UCSD-AML1 (cell line): ENCODE data around the gene ADGRF3.
"Not testable (repeated sequence)": the region's sequence is repeated elsewhere in the genome, so short reads cannot be mapped to it uniquely, and the experiment has no call there.

Source experiments
- DNase-seq: peaks from one replicate; lab custom pipeline; 2025; ENCODE audit not compliant: unreplicated experiment; lab: John Stamatoyannopoulos, UW

The ADGRF3 gene

DNA sequence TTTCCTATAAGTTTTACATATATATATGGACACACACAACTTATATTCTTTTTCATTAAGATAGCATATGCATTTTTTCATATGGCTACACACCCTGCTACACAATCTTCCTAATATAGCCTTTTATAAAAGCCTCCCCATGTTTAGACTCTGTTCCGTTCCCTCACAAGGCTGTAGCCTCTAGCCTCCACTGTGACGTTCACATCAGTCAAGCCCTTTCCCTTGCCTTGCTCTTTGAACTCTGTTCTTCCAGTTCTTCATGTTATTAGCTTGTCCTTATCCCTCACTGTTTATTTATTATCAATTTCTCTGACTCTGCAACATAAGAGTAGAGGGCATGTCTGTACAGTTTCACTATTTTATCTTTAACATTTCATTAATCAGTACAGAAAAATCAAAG, 63.0 kb downstream of the ADGRF3 start:
- no peak for DNase-seq

DNA sequence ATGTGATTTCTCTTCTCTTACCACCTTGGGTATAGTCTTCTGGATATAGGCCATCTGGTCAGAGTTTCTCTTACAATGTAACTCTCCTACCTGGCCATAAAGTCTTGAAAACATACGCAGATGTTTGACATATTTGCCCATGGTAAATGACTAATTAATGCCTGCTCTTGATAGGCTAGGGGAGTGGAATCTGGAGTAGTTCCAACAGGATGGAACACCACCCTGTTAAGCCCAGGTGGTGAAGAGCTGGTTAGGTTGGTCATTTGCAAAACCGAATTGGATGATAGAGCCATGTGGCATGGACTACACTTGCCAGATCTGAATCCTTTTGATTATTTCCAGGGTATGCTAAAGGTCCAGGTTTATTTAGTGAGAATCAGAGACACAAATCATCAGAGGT, 65.4 kb downstream of the ADGRF3 start:
- no peak for DNase-seq

DNA sequence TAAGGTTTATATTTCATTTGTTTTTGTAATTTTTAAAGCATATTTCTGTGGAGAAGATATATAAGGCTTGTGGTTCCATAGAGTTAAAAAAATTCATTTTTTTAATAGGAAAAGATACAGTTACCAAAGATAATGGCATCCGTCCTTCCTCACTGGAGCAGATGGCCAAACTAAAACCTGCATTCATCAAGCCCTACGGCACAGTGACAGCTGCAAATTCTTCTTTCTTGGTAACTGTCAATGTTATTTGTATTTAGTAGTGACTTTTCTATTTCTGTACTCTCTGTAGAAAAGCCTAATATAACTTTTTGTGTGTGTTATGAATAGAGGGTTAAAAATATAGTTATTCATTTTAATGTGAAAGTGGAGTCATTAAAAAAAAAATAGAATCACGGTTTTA, 66.7 kb downstream of the ADGRF3 start:
- DNase-seq, result no peak

DNA sequence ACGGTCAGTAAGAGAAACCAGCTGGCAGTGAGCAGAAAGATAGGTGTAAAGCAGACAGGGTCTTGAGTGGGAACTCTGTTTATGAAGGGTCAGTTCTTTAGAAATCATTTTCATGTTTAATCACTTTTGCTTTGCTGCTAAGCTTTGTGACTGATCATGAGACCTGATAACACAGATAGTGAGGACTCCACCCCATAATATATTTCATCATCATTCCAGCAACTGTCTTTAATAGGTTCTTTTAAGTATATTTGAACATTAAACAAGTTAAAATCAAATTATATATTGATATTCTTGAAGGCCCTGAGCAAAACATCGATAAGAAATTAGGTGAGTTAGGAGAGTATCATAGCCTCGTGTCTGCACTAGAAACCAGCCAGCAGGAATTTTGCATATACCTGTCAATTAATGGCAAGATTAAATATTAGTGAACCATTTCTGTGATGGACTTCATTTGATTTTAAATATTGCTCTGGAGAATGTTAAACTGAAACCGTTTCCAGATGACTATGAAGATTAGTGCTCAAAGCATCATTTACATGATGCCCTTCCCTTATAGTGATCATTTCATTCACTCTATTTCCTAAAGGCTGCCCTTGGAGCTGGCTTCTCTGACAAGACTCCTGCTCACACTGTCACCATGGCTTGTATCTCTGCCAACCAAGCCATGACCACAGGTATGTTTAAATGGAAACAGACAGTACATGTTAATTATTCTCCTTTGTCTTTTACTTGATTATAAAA, 69.9 kb downstream of the ADGRF3 start:
- DNase-seq, result no peak

DNA sequence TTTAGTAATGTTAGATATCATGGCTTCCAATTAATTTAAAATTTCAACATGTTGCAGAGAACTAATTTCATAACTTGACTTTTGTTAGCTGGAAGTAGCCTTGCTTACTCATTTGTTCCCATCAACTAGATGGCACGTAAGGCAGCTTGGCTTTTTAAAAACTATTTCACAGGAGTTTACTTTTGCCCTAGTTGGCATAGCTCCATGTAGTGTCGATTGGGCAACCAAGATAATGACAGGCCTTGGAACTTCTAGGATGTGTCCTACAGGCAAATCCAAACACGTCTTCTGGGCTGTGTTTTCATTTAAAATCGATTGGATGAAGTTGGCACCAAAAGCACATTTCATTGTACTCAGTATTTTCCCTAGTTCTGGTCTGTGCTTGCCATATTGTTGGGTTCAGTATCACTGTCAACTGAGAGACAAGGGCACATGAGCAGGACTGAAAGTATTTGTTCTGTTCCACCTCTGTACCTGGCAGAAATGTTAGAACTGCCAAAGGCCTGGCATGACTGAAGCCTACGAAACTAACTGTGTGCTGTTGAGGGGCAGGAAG, 72.5 kb downstream of the ADGRF3 start:
- DNase-seq, result no peak

DNA sequence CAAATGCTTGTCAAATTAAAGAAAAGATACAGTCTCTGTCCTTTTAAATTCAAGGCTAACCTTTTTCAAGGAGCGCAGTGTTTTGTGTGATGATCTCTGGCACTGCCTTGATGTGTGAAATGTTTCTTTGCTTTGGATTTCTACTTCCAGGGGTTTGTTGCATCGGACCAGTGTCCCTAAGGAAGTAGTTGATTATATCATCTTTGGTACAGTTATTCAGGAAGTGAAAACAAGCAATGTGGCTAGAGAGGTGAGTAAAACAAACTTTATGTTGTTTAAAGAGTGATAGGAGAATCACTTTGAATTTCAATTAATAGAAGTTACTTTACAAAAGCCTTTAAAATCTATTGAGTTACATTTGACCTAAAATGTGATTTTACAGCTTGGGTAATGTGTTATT, 73.1 kb downstream of the ADGRF3 start:
- DNase-seq, result no peak

DNA sequence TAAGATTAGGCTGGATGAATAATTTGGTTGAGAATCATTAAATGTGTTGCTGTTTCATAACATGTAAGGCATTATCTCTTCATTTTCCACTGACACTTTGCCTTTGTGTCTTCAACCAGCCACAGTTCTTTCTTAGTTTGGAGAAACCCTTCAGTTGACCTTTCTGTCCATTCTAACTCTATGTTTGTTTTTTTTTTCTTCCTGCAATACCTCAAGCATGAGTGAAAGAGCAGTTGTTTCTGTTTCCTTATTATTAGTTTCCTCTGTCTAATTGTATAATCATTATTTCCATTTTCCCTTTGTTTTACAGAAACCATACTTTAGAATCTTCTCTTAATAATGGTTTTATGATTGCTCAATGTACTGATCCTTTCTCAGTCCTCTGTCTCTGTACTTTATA, 76.2 kb downstream of the ADGRF3 start:
- DNase-seq, result no peak

DNA sequence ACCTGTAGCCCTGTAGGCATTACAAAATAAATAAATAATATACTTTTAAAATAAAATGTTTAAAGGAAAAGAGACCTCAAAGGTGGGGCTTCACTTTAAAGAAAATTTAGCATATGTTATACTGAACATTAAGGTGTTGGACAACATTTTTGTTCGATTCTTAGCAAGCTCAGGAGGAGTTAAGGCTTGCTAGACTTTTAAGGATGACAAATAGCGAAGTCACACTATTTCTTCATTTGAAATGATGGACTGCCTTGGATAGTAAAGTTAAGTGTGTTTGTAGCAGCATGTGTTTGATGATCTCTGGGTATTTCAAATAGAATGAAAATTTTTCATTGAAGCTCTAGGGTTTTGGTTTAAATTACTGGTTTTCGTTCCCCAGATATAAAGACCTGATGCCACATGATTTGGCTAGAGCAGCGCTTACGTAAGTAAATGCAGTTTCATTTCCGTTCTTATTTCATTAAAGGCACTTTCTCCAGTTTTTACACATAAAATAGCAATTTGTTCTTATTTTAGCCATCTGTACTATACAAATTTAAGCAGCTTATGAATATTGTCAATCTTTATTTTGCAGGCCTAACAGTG, 76.9 kb downstream of the ADGRF3 start:
- DNase-seq, result no peak

DNA sequence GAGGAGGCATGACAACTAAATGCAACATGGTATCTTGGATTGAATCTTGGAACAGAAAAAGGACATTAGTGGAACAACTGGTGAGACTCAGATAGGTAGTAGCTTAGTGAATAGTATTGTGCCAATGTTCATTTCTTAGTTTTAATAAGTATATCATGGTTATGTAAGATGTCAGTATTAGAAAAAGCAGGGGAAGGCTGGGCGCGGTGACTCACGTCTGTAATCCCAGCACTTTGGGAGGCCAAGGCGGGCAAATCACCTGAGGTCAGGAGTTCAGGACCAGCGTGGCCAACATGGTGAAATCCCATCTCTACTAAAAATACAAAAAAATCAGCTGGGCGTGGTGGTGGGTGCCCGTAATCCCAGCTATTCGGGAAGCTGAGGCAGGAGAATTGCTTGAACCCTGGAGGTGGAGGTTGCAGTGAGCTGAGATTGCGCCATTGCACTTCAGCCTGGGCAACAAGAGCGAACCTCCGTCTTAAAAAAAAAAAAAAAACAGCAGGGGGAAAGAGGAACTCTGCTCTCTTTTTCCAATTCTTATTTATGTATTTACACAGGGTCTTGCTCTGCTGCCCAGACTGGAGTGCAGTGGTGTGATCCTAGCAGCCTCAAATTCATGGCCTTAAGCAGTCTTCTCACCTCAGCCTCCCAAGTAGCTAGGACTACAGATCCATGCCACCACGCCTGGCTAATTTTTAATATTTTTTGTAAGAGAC, 77.8 kb downstream of the ADGRF3 start:
- DNase-seq, result not testable (repeated sequence)

DNA sequence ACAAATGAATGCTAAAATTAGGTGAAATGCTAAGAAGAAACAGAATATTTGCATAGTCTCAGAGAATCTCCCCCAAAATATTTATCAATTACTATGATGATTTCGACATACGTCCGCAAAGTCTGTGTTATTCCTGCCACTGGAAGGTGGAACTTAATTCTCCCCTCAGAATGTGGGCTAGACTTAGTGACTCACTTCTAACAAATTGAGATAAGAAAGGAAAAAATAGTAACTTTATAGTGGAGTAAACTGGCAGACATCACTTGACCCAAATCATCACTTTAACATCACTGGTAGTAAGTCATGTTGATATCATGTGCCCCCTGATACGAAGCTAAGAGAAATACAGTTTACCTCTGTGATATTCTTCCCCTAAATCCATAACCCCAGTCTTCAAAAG, 78.4 kb downstream of the ADGRF3 start:
- no peak for DNase-seq

DNA sequence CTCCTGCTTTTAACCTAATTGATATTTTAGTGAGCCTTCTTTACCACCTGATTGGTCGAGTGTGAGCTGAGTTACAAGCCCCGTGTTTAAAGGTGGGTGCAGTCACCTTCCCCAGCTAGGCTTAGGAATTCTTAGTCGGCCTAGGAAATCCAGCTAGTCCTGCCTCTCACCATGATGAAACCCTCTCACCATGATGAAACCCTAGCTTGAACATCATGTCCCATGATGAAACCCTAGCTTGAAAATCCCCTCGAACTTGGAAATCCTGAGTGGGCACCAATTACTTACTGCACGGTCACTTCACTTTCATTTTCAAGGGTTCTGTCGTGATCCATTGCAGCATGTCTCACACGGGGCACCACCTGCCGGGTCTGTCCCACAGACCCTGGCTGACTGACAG, 87.8 kb downstream of the ADGRF3 start:
- not testable (repeated sequence) for DNase-seq
